Measurements from ENCODE around the gene DNAH3. TPM values are rescaled to one million over a fixed set of nuclear protein-coding genes. Genes with fewer than 3 reads are reported as not detected.

Gene DNAH3
- polyA plus RNA-seq, 2 of the 4 experiments (the other 2 are of a cell fraction): 0.37 to 0.81 TPM

DNA sequence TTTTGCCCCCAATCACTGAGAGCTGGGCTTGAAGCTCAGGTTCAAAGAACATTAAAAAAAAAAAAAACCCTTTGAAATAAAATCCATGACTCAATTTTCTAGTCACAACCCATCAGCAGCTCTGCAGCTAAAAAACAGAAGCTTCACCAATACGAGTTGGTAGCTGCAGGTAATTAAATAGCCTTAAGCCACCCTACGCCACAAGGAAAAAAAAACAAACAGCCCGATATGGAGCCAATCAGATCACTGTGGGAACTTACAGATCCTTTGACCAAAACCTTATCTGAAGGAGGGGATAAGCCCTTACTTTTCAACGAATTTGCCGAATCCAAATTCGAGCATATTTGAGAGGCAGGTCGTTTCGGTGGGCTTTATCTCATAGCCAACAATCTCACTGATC lies 69.3 kb downstream of the DNAH3 start:
- 0 out of 3 replicates have a peak, but pooled peaks cover 2% of the 10 kb centered on the region for H3K4me1 ChIP-seq
- ChIA-PET CTCF (interaction anchor here (1.0 to 4.5 kb wide), 4 partner anchors 8 to 275 kb away, joined by 3 to 32 read pairs (median 18); partner anchors contain the start of genes ERI2 and REXO5), POLR2A (no interaction called here)
- no peak for TF ChIP-seq EHMT2 (IDR thresholded peaks at IDR 0.05; ENCODE audit: low read depth)
- TF ChIP-seq BHLHE40 (IDR thresholded peaks at IDR 0.05; ENCODE audit: low read depth, low read length): no peak
- no peak for TF ChIP-seq SREBF2 (IDR thresholded peaks at IDR 0.05)
- no peak for TF ChIP-seq NPAS2 (CRISPR knock-in tag; IDR thresholded peaks at IDR 0.05; ENCODE audit: borderline replicate concordance)
- no peak for TF ChIP-seq FOSB (CRISPR knock-in tag; IDR thresholded peaks at IDR 0.05)
- TF ChIP-seq, protein P1, sequence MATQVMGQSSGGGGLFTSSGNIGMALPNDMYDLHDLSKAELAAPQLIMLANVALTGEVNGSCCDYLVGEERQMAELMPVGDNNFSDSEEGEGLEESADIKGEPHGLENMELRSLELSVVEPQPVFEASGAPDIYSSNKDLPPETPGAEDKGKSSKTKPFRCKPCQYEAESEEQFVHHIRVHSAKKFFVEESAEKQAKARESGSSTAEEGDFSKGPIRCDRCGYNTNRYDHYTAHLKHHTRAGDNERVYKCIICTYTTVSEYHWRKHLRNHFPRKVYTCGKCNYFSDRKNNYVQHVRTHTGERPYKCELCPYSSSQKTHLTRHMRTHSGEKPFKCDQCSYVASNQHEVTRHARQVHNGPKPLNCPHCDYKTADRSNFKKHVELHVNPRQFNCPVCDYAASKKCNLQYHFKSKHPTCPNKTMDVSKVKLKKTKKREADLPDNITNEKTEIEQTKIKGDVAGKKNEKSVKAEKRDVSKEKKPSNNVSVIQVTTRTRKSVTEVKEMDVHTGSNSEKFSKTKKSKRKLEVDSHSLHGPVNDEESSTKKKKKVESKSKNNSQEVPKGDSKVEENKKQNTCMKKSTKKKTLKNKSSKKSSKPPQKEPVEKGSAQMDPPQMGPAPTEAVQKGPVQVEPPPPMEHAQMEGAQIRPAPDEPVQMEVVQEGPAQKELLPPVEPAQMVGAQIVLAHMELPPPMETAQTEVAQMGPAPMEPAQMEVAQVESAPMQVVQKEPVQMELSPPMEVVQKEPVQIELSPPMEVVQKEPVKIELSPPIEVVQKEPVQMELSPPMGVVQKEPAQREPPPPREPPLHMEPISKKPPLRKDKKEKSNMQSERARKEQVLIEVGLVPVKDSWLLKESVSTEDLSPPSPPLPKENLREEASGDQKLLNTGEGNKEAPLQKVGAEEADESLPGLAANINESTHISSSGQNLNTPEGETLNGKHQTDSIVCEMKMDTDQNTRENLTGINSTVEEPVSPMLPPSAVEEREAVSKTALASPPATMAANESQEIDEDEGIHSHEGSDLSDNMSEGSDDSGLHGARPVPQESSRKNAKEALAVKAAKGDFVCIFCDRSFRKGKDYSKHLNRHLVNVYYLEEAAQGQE (IDR thresholded peaks at IDR 0.05): no peak
- no peak for TF ChIP-seq NR3C1 (IDR thresholded peaks at IDR 0.05)
- no peak for TF ChIP-seq TFCP2L1 (CRISPR knock-in tag; IDR thresholded peaks at IDR 0.05)
- no peak for TF ChIP-seq PHF8 (IDR thresholded peaks at IDR 0.05; ENCODE audit: borderline replicate concordance, low read depth)
- TF ChIP-seq RAD21 (conservative IDR thresholded peaks at IDR 0.05 in 1 of 2, IDR thresholded peaks at IDR 0.05 in 1 of 2): no peak
- no peak for TF ChIP-seq HOXA7 (CRISPR knock-in tag; IDR thresholded peaks at IDR 0.05)
- no peak for TF ChIP-seq CBX2 (IDR thresholded peaks at IDR 0.05; ENCODE audit: borderline replicate concordance, low read depth)
- no peak for TF ChIP-seq FOSL2 (IDR thresholded peaks at IDR 0.05)
- TF ChIP-seq FOSL2 (CRISPR knock-in tag; IDR thresholded peaks at IDR 0.05): no peak
- no peak for TF ChIP-seq ZSCAN20 (CRISPR knock-in tag; IDR thresholded peaks at IDR 0.05)
- TF ChIP-seq, protein P2, sequence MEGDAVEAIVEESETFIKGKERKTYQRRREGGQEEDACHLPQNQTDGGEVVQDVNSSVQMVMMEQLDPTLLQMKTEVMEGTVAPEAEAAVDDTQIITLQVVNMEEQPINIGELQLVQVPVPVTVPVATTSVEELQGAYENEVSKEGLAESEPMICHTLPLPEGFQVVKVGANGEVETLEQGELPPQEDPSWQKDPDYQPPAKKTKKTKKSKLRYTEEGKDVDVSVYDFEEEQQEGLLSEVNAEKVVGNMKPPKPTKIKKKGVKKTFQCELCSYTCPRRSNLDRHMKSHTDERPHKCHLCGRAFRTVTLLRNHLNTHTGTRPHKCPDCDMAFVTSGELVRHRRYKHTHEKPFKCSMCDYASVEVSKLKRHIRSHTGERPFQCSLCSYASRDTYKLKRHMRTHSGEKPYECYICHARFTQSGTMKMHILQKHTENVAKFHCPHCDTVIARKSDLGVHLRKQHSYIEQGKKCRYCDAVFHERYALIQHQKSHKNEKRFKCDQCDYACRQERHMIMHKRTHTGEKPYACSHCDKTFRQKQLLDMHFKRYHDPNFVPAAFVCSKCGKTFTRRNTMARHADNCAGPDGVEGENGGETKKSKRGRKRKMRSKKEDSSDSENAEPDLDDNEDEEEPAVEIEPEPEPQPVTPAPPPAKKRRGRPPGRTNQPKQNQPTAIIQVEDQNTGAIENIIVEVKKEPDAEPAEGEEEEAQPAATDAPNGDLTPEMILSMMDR (IDR thresholded peaks at IDR 0.05): no peak
- TF ChIP-seq, protein P3, sequence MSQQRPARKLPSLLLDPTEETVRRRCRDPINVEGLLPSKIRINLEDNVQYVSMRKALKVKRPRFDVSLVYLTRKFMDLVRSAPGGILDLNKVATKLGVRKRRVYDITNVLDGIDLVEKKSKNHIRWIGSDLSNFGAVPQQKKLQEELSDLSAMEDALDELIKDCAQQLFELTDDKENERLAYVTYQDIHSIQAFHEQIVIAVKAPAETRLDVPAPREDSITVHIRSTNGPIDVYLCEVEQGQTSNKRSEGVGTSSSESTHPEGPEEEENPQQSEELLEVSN (IDR thresholded peaks at IDR 0.05; ENCODE audit: borderline replicate concordance, low read depth): no peak
- no peak for TF ChIP-seq ZNF302 (CRISPR knock-in tag; IDR thresholded peaks at IDR 0.05)
- no peak for ATAC-seq
- no peak overlapping the region for H3K4me2 ChIP-seq
- H3K4me3 ChIP-seq: no peak overlapping the region
- FAIRE-seq: no peak
- H3K9me3 ChIP-seq: no peaks in the 10 kb centered on the region
- H3K27ac ChIP-seq: no peak overlapping the region
- DNase-seq (ENCODE audit: low read depth in 1 of 2, low spot score in 1 of 2): no peak
- WGBS (ENCODE audit: missing lambda C conversion rate): 67% methylated on average over 8 of the region's 8 CpGs

DNA sequence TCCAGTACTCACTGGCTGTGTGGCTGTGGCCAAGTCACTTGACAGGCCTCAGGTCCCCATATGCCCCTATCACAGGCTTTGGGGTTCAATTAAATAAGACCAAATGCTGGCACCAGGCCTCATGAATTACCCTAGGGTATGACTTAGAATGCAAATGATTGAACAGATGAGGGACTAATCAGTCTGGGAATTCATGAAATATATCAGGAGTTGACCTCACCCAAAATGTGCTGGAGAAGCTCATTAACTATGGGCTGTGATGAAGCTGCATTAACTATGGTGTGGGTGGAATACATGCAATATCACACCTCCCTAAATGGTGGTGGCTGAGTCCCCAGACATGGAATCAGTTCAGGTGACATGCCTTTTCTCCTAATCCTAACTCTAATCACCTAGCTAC lies 72.1 kb downstream of the DNAH3 start:
- Histone ChIP-seq H3K4me2 (no peak overlapping the region), H3K9me3 (no peaks in the 10 kb centered on the region), H3K27ac (no peak overlapping the region), H3K4me1 (0 out of 3 replicates have a peak, but pooled peaks cover 4% of the 10 kb centered on the region), H3K4me3 (no peak overlapping the region)
- no peak for ATAC-seq
- TF ChIP-seq HEYL (CRISPR knock-in tag; IDR thresholded peaks at IDR 0.05) (no peak), ZFP36 (IDR thresholded peaks at IDR 0.05; ENCODE audit: borderline replicate concordance, partially characterized antibody) (no peak), GATA3 (IDR thresholded peaks at IDR 0.05; ENCODE audit: borderline replicate concordance) (no peak), RNF2 (IDR thresholded peaks at IDR 0.05; ENCODE audit: borderline replicate concordance, low read depth) (no peak), FOSB (CRISPR knock-in tag; IDR thresholded peaks at IDR 0.05) (no peak), KDM5A (IDR thresholded peaks at IDR 0.05) (no peak), CBX2 (IDR thresholded peaks at IDR 0.05; ENCODE audit: borderline replicate concordance, low read depth) (no peak), CHD2 (IDR thresholded peaks at IDR 0.05; ENCODE audit: low read length, partially characterized antibody) (no peak), SMC3 (IDR thresholded peaks at IDR 0.05) (no peak), PHF8 (IDR thresholded peaks at IDR 0.05; ENCODE audit: borderline replicate concordance, low read depth) (no peak), EP300 (IDR thresholded peaks at IDR 0.05) (no peak), POLR2A (IDR thresholded peaks at IDR 0.05; ENCODE audit: low read length) (no peak)
- TF ChIP-seq, protein P4, sequence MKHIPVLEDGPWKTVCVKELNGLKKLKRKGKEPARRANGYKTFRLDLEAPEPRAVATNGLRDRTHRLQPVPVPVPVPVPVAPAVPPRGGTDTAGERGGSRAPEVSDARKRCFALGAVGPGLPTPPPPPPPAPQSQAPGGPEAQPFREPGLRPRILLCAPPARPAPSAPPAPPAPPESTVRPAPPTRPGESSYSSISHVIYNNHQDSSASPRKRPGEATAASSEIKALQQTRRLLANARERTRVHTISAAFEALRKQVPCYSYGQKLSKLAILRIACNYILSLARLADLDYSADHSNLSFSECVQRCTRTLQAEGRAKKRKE (CRISPR knock-in tag; IDR thresholded peaks at IDR 0.05; ENCODE audit: low read depth): no peak
- TF ChIP-seq, protein P2 (IDR thresholded peaks at IDR 0.05): no peak
- CTCF ChIA-PET: no interaction called here
- POLR2A ChIA-PET: no interaction called here
- FAIRE-seq: no peak
- DNase-seq (ENCODE audit: low read depth in 1 of 2, low spot score in 1 of 2): no peak
